Urinary bladder (tissue), 4 donors: ENCODE measurements around the gene DAP. TPM values are rescaled to one million over a fixed set of nuclear protein-coding genes. Genes with fewer than 3 reads are reported as not detected.

Source experiments
- DNase-seq: peaks from one replicate; pipeline ENCODE4 v3.0.0-alpha.2; 2015; ENCODE audit errors: extremely low spot score
- H3K27ac ChIP-seq: one replicate; pipeline ENCODE4 v1.5.1; 2013; ENCODE audit warnings: low read depth, mild to moderate bottlenecking, moderate library complexity
- H3K36me3 ChIP-seq: one replicate; pipeline ENCODE4 v1.6.1; 2013; ENCODE audit warnings: mild to moderate bottlenecking, moderate library complexity; ENCODE audit not compliant: insufficient read depth
- H3K4me1 ChIP-seq: one replicate; pipeline ENCODE4 v1.6.1; 2013; ENCODE audit warnings: mild to moderate bottlenecking, moderate library complexity; ENCODE audit not compliant: insufficient read depth
- H3K4me3 ChIP-seq: one replicate; pipeline ENCODE4 v1.5.1; 2013; ENCODE audit warnings: low read depth, low read length
- WGBS: extraction: QIAGEN DNeasy Blood & Tissue Kit; methylation state at CpG from one replicate; pipeline ENCODE4 v1.1.7; 2013; 5-methylcytosine and 5-hydroxymethylcytosine counted together
- polyA plus RNA-seq: library from polyadenylated mRNA; stranded (reverse); fragments of 200-250 nt; gene quantifications from one replicate; pipeline ENCODE4 v1.2.3, GENCODE V29; 2013
- total RNA-seq: library from RNA; depleted of rRNA; stranded (reverse); fragments of >200 nt; gene quantifications from one replicate; pipeline ENCODE4 v1.2.3, GENCODE V29; 2014
- donor health status: healthy with polysubstance abuse.
- donor health status: healthy.

Gene DAP
- total and polyA plus RNA-seq, 2 donors, result 56.8 to 57.5 TPM

- H3K4me3 ChIP-seq, result no peak overlapping the region
- no peak for DNase-seq
- H3K27ac ChIP-seq, result no peak overlapping the region
- 93% methylated on average over 15 of the region's 15 CpGs for WGBS
- no peaks in the 10 kb centered on the region for H3K4me1 ChIP-seq
- peaks cover 5% of the 10 kb centered on the region for H3K36me3 ChIP-seq
These were observed 81.6 kb downstream of the DAP start for GRCh38 chr5:10679336-10679988.

- DNase-seq, result no peak
- H3K36me3 ChIP-seq, result peaks cover 5% of the 10 kb centered on the region
- H3K4me3 ChIP-seq, result no peak overlapping the region
- 95% methylated on average over 2 of the region's 2 CpGs for WGBS
- H3K27ac ChIP-seq, result no peak overlapping the region
- H3K4me1 ChIP-seq, result no peaks in the 10 kb centered on the region
These were observed 82.8 kb downstream of the DAP start for GRCh38 chr5:10678244-10678643.

- H3K27ac ChIP-seq, result no peak overlapping the region
- DNase-seq, result no peak
- no peak overlapping the region for H3K4me3 ChIP-seq
- no peaks in the 10 kb centered on the region for H3K4me1 ChIP-seq
- WGBS, result 94% methylated on average over 7 of the region's 7 CpGs
- H3K36me3 ChIP-seq, result peaks cover 5% of the 10 kb centered on the region
These were observed 83.5 kb downstream of the DAP start for GRCh38 chr5:10677533-10677932.

GRCh38 chr5:10676946-10677345 lies 84.1 kb downstream of the DAP start:
- WGBS, result 95% methylated on average over 1 of the region's 1 CpG
- Histone ChIP-seq H3K4me3 (no peak overlapping the region), H3K36me3 (peaks cover 5% of the 10 kb centered on the region), H3K4me1 (no peaks in the 10 kb centered on the region), H3K27ac (no peak overlapping the region)
- DNase-seq, result no peak

- Histone ChIP-seq H3K4me1 (no peaks in the 10 kb centered on the region), H3K27ac (no peak overlapping the region), H3K36me3 (peaks cover 5% of the 10 kb centered on the region), H3K4me3 (no peak overlapping the region)
- no peak for DNase-seq
- 54% methylated on average over 4 of the region's 4 CpGs for WGBS
These were observed 84.8 kb downstream of the DAP start for GRCh38 chr5:10676224-10676623.

- Histone ChIP-seq H3K27ac (no peak overlapping the region), H3K4me3 (no peak overlapping the region), H3K4me1 (no peaks in the 10 kb centered on the region), H3K36me3 (peaks cover 5% of the 10 kb centered on the region)
- 78% methylated on average over 14 of the region's 14 CpGs for WGBS
- no peak for DNase-seq
These were observed 85.8 kb downstream of the DAP start for GRCh38 chr5:10675177-10675700.

- Histone ChIP-seq H3K4me1 (no peaks in the 10 kb centered on the region), H3K36me3 (peaks cover 3% of the 10 kb centered on the region), H3K4me3 (no peak overlapping the region), H3K27ac (no peak overlapping the region)
- DNase-seq, result no peak
- 60% methylated on average over 6 of the region's 6 CpGs for WGBS
These were observed 86.5 kb downstream of the DAP start for GRCh38 chr5:10674582-10674981.

GRCh38 chr5:10674096-10674495 lies 86.9 kb downstream of the DAP start:
- Histone ChIP-seq H3K27ac (no peak overlapping the region), H3K4me1 (no peaks in the 10 kb centered on the region), H3K36me3 (no peaks in the 10 kb centered on the region), H3K4me3 (no peak overlapping the region)
- DNase-seq, result no peak
- 82% methylated on average over 11 of the region's 11 CpGs for WGBS

- no peak overlapping the region for H3K27ac ChIP-seq
- no peaks in the 10 kb centered on the region for H3K36me3 ChIP-seq
- 74% methylated on average over 9 of the region's 9 CpGs for WGBS
- H3K4me3 ChIP-seq, result no peak overlapping the region
- H3K4me1 ChIP-seq, result no peaks in the 10 kb centered on the region
- DNase-seq, result no peak
These were observed 87.6 kb downstream of the DAP start for GRCh38 chr5:10673407-10673806.

GRCh38 chr5:10673017-10673389 lies 88.0 kb downstream of the DAP start:
- Histone ChIP-seq H3K27ac (no peak overlapping the region), H3K4me3 (no peak overlapping the region), H3K4me1 (no peaks in the 10 kb centered on the region), H3K36me3 (no peaks in the 10 kb centered on the region)
- no peak for DNase-seq
- WGBS, result 75% methylated on average over 8 of the region's 8 CpGs

- H3K4me3 ChIP-seq, result no peak overlapping the region
- H3K36me3 ChIP-seq, result no peaks in the 10 kb centered on the region
- no peaks in the 10 kb centered on the region for H3K4me1 ChIP-seq
- no peak overlapping the region for H3K27ac ChIP-seq
- no peak for DNase-seq
- 83% methylated on average over 7 of the region's 7 CpGs for WGBS
These were observed 88.7 kb downstream of the DAP start for GRCh38 chr5:10672146-10673016.

- no peak for DNase-seq
- H3K4me3 ChIP-seq, result no peak overlapping the region
- WGBS, result 68% methylated on average over 14 of the region's 14 CpGs
- no peaks in the 10 kb centered on the region for H3K4me1 ChIP-seq
- H3K36me3 ChIP-seq, result no peaks in the 10 kb centered on the region
- no peak overlapping the region for H3K27ac ChIP-seq
These were observed 89.7 kb downstream of the DAP start for GRCh38 chr5:10671041-10672008.

- H3K4me1 ChIP-seq, result no peaks in the 10 kb centered on the region
- no peak overlapping the region for H3K4me3 ChIP-seq
- no peak for DNase-seq
- no peaks in the 10 kb centered on the region for H3K36me3 ChIP-seq
- 98% methylated on average over 1 of the region's 1 CpG for WGBS
- no peak overlapping the region for H3K27ac ChIP-seq
These were observed 91.1 kb downstream of the DAP start for GRCh38 chr5:10669983-10670382.
